ENCODE results near the gene SH3TC1. TPM values are rescaled to one million over a fixed set of nuclear protein-coding genes. Genes with fewer than 3 reads are reported as not detected.

Gene SH3TC1
- total and polyA plus RNA-seq, 10 of the 15 experiments (the other 5 are each of a cell fraction or from before 2014, with no cell fraction given), result 0.19 to 47.0 (median 18.4) TPM

DNA sequence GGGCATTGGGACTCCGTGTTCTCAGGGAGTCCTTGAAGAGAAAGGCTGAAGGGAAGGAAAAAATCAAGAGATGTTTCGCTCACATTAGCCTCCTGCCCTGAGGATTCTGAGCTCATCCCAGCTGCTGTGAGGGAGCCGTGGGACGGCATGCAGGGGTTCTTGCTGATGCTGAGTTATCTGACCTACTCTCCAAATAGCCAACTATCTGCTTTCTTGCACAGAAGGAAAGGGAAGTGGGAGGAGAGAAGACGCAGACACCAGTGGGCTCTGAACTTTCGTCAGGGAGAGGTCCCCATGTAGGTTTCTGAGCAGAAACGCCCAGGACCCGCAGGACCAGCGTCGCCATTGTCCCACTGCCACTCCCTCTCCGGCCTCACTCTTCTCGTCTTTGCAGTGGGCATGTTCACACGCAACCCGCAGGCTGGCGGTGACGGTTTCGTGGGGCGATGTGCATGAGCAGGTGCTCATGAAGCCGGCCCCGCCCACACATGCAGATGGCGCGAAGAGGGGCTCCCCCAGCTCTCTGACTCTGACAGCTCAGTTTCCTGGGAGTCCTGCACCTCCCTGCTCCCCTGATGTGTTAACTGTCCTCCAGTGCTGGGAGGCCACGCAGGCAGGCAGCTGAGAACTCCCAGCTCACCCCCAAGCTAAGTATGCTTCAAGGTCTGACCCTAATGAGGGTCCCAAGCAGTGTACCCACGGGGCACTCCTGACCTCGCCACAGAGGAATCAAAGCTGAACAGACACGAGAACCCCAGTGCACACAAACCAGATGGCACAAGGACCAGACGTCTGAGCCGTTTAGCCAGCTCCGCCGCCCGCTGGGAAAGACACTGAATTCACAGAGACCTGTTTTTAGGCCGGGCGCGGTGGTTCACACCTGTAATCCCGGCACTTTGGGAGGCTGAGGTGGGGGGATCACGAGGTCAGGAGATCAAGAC, 26.8 kb upstream of the SH3TC1 start (continued):
- TF ChIP-seq HCFC1 (IDR thresholded peaks at IDR 0.05; ENCODE audit: low read length) (no peak), MTA2 (IDR thresholded peaks at IDR 0.05; ENCODE audit: low read depth) (peak; percentile 51; the same call in 1 of the 2 replicates), POLR2AphosphoS2 (IDR thresholded peaks at IDR 0.05; ENCODE audit: low read depth, low read length) (no peak), RAD51 (IDR thresholded peaks at IDR 0.05) (no peak), TARDBP (IDR thresholded peaks at IDR 0.05; ENCODE audit: borderline replicate concordance) (no peak), EZH2 (IDR thresholded peaks at IDR 0.05; ENCODE audit: borderline replicate concordance, control insufficient read depth, low read depth, low read length) (no peak)
- TF ChIP-seq, protein P1, sequence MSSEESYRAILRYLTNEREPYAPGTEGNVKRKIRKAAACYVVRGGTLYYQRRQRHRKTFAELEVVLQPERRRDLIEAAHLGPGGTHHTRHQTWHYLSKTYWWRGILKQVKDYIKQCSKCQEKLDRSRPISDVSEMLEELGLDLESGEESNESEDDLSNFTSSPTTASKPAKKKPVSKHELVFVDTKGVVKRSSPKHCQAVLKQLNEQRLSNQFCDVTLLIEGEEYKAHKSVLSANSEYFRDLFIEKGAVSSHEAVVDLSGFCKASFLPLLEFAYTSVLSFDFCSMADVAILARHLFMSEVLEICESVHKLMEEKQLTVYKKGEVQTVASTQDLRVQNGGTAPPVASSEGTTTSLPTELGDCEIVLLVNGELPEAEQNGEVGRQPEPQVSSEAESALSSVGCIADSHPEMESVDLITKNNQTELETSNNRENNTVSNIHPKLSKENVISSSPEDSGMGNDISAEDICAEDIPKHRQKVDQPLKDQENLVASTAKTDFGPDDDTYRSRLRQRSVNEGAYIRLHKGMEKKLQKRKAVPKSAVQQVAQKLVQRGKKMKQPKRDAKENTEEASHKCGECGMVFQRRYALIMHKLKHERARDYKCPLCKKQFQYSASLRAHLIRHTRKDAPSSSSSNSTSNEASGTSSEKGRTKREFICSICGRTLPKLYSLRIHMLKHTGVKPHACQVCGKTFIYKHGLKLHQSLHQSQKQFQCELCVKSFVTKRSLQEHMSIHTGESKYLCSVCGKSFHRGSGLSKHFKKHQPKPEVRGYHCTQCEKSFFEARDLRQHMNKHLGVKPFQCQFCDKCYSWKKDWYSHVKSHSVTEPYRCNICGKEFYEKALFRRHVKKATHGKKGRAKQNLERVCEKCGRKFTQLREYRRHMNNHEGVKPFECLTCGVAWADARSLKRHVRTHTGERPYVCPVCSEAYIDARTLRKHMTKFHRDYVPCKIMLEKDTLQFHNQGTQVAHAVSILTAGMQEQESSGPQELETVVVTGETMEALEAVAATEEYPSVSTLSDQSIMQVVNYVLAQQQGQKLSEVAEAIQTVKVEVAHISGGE (CRISPR knock-in tag; IDR thresholded peaks at IDR 0.05), result no peak

Measured in GM12878 (cell line).